Chondrocyte (in vitro differentiated cells): ENCODE data around the gene SLC37A3. TPM values are rescaled to one million over a fixed set of nuclear protein-coding genes. Genes with fewer than 3 reads are reported as not detected.

Source experiments
- DNase-seq: peaks from one replicate; pipeline ENCODE4 v3.0.0; 2021; ENCODE audit warnings: mixed read lengths, low spot score
- H3K27ac Mint-ChIP-seq: one replicate; pipeline ENCODE4 v1.8.0; 2021; ENCODE audit warnings: mild to moderate bottlenecking, moderate library complexity, mixed read lengths; ENCODE audit not compliant: unreplicated experiment
- H3K27me3 Mint-ChIP-seq: 2 replicates; pipeline ENCODE4 v1.8.0; 2021; ENCODE audit warnings: low read depth, mixed read lengths
- H3K36me3 Mint-ChIP-seq: 2 replicates; pipeline ENCODE4 v1.8.0; 2021; ENCODE audit warnings: low read depth, mixed read lengths
- H3K4me1 Mint-ChIP-seq: 2 replicates; pipeline ENCODE4 v1.8.0; 2021; ENCODE audit warnings: low read depth, mild to moderate bottlenecking, mixed read lengths
- H3K4me3 Mint-ChIP-seq: one replicate; pipeline ENCODE4 v1.8.0; 2021; ENCODE audit warnings: mild to moderate bottlenecking, moderate library complexity, mixed read lengths; ENCODE audit not compliant: unreplicated experiment
- H3K9me3 Mint-ChIP-seq: 2 replicates; pipeline ENCODE4 v1.8.0; 2021; ENCODE audit warnings: low read depth, mixed read lengths
- total RNA-seq: library from RNA; stranded (reverse); gene quantifications from 3 replicates; pipeline ENCODE4 v1.2.1, GENCODE V29; 2021
- TF ChIP-seq, protein P1 (sequence below): fragments of 200-600 bp; sonication (generic); IDR thresholded peaks from 2 replicates; pipeline ENCODE4 v1.5.0; 2021; ENCODE audit warnings: antibody characterized with exemption, mild to moderate bottlenecking, moderate library complexity

The SLC37A3 gene
- total RNA-seq, 1 donor from 2014 or later: 68.1 TPM

DNA sequence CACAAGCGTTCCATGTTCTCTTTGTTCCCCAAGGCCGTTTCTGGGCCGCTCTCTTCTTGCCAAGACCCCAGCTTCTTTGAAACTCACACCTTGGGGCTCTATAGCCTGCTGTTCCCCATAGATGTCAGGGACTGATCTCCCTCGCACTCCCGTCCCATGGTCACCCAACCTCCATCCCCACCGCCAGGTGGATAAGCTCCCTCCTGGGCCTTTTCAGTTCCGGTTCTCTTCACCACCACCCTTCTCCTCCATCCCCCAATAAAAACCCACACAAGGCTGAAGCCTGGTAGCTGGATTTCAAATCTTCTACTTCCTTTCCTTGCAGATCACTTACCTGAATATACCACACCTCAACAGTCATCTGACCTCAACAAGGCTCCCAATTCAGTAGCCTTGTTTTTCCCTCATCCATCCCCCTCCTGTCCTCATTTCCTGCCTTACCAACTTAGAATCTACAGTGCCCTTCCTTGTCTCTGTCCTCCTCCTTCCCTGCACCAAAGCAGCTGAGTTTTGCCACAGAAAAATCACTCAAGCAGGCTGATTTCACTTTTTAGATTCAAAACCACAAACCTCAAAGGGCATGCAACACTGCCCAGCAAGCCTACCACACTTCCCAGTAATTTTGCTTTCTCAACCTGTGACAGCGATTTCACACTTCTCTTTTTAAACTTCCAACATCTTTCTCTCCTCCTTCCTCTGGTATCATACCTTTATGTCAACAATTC, 7.7 kb downstream of the SLC37A3 start:
- no peaks in the 10 kb centered on the region for H3K36me3 Mint-ChIP-seq
- no peaks in the 10 kb centered on the region for H3K9me3 Mint-ChIP-seq
- no peak for DNase-seq
- H3K27me3 Mint-ChIP-seq: no peaks in the 10 kb centered on the region
- H3K4me3 Mint-ChIP-seq: no peak overlapping the region
- TF ChIP-seq, protein P1, sequence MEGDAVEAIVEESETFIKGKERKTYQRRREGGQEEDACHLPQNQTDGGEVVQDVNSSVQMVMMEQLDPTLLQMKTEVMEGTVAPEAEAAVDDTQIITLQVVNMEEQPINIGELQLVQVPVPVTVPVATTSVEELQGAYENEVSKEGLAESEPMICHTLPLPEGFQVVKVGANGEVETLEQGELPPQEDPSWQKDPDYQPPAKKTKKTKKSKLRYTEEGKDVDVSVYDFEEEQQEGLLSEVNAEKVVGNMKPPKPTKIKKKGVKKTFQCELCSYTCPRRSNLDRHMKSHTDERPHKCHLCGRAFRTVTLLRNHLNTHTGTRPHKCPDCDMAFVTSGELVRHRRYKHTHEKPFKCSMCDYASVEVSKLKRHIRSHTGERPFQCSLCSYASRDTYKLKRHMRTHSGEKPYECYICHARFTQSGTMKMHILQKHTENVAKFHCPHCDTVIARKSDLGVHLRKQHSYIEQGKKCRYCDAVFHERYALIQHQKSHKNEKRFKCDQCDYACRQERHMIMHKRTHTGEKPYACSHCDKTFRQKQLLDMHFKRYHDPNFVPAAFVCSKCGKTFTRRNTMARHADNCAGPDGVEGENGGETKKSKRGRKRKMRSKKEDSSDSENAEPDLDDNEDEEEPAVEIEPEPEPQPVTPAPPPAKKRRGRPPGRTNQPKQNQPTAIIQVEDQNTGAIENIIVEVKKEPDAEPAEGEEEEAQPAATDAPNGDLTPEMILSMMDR: no peak
- no peak overlapping the region for H3K27ac Mint-ChIP-seq
- H3K4me1 Mint-ChIP-seq: peaks cover 2% of the 10 kb centered on the region

DNA sequence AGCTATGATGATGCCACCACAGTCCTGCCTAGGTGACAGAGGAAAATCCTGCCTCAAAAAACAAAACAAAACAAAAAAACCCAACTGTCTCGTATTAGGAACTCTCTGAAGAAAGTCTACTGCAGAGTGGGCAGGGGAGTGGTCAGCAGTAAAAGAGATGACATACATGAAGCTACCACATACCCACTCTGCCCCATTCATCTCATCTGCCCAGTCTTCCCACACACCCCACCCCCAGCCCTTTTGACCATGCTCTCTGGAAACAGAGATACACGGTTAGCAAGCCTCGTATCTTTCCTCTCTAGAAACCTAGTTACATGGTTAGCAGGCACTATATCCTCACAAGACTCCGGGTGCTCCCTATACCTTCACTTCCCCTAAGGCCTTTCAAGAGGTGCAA, 8.3 kb downstream of the SLC37A3 start:
- peaks cover 7% of the 10 kb centered on the region for H3K4me1 Mint-ChIP-seq
- H3K27me3 Mint-ChIP-seq: no peaks in the 10 kb centered on the region
- DNase-seq: no peak
- TF ChIP-seq, protein P1: no peak
- no peak overlapping the region for H3K27ac Mint-ChIP-seq
- H3K36me3 Mint-ChIP-seq: no peaks in the 10 kb centered on the region
- H3K9me3 Mint-ChIP-seq: no peaks in the 10 kb centered on the region
- no peak overlapping the region for H3K4me3 Mint-ChIP-seq

DNA sequence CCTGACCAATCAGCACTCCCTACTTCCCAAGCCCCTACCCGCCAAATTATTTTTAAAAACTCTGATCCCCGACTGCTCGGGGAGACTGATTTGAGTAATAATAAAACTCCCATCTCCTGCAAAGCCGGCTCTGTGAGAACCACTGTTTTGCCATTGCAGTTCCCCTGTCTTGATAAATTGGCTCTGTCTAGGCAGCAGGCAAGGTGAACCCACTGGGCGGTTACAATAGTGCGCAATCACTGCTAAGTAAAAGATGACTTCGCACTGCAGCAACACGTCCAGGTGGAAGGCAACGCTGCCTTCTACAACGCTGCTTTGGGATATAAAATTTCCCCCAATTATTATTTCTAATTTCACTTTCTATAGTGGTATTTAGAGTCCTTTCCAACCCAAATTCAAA, 8.9 kb downstream of the SLC37A3 start:
- no peaks in the 10 kb centered on the region for H3K9me3 Mint-ChIP-seq
- TF ChIP-seq, protein P1: no peak

DNA sequence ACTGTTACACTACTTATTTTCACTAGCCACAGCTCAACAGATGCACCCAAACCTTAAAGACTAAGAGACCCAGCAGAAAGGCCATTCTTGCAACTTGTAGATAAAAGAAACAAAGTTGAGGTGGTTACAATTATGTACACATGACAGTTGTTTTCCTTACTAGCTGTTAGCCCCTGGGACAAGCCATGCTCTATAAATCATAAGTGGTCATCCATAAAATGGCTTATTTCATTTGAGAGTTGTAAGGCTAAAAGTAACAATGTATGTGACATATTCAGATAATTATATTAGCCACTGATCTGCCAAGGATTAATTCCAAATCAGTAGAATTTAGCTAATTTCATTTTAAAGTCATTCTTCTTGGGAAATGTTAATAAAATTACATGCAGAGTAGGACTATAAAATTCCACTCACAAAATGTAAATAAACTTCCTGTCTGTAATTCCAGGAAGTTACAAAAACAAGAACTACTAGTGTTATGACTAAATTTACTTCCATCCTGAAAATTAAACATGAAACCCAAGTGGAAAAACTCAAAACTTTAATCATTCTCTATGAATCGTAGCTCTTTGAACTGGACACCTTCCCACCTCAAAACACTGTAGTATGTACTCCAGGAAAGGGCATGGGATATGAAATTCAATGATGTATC, 13.3 kb downstream of the SLC37A3 start:
- TF ChIP-seq, protein P1: no peak

More for the DNA sequence above, 8.9 kb downstream of the SLC37A3 start:
- peaks cover 12% of the 10 kb centered on the region for H3K4me1 Mint-ChIP-seq
- no peaks in the 10 kb centered on the region for H3K36me3 Mint-ChIP-seq
- H3K4me3 Mint-ChIP-seq: no peak overlapping the region
- H3K27me3 Mint-ChIP-seq: no peaks in the 10 kb centered on the region
- H3K27ac Mint-ChIP-seq: no peak overlapping the region
- DNase-seq: no peak

DNA sequence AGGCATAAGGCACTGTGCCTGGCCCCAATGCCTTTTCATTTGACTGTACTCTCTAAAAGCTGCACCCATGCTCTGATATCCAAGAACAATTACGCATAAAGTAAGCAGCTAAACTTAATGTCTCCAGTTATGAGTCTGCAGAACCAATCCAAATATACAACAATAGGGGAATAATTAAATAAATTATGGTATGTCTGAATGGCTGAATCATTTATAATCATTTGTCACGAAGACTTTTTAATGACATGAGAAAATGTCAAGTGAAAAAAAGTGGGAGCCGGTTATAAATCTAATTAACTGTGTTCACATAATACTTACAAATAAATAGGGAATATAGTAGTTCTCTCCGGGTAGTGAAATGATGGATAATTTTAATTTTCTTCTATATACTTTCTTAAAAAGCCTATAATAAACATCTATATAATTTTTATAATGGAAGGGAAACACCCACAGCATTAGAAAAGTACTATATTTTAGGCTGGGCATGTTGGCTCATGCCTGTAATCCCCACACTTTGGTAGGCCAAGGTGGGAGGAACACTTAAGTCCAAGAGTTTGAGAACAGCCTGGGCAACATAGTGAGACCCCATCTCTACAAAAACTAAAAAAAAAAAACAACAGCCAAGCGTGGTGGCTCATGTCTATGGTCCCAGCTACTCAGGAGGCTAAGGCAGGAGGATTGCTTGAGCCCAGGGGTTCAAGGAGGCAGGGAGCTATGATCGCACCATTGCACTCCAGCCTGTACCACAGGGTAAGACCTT, 14.2 kb downstream of the SLC37A3 start:
- H3K36me3 Mint-ChIP-seq: peaks cover 12% of the 10 kb centered on the region
- no peak for DNase-seq
- TF ChIP-seq, protein P1: no peak
- H3K4me1 Mint-ChIP-seq: peaks cover 12% of the 10 kb centered on the region
- no peaks in the 10 kb centered on the region for H3K27me3 Mint-ChIP-seq
- no peaks in the 10 kb centered on the region for H3K9me3 Mint-ChIP-seq
- no peak overlapping the region for H3K4me3 Mint-ChIP-seq
- no peak overlapping the region for H3K27ac Mint-ChIP-seq

More for the DNA sequence above, 13.3 kb downstream of the SLC37A3 start:
- Mint-ChIP-seq H3K4me1 (peaks cover 12% of the 10 kb centered on the region), H3K27me3 (no peaks in the 10 kb centered on the region), H3K36me3 (peaks cover 10% of the 10 kb centered on the region), H3K4me3 (no peak overlapping the region), H3K27ac (peak overlapping the region; percentile 6), H3K9me3 (no peaks in the 10 kb centered on the region)
- no peak for DNase-seq
